ENCODE measurements around the gene XYLT1.

DNA sequence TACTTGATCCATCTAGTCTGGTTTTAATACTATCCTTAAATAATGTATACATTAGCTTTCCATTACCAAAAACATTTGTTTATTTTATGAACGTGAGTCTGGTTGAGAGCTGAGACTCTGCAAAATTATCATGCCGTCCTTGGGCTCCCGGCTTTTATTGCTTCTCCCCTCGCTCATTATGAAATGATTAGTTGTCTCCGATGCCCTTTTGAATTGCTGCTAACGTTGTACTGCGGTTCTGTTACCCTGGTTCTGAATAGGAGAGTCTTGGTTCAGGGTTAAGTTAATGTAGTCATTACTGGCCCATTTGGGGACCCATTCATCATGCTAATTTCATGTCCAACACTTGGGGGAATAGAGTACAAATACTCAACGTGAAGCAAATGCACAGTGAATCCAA, 12.8 kb downstream of the XYLT1 start:
- TF ChIP-seq, protein P1, sequence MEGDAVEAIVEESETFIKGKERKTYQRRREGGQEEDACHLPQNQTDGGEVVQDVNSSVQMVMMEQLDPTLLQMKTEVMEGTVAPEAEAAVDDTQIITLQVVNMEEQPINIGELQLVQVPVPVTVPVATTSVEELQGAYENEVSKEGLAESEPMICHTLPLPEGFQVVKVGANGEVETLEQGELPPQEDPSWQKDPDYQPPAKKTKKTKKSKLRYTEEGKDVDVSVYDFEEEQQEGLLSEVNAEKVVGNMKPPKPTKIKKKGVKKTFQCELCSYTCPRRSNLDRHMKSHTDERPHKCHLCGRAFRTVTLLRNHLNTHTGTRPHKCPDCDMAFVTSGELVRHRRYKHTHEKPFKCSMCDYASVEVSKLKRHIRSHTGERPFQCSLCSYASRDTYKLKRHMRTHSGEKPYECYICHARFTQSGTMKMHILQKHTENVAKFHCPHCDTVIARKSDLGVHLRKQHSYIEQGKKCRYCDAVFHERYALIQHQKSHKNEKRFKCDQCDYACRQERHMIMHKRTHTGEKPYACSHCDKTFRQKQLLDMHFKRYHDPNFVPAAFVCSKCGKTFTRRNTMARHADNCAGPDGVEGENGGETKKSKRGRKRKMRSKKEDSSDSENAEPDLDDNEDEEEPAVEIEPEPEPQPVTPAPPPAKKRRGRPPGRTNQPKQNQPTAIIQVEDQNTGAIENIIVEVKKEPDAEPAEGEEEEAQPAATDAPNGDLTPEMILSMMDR (conservative IDR thresholded peaks at IDR 0.05; ENCODE audit: low read length) = no peak
- no peak for TF ChIP-seq EZH2phosphoT487 (IDR thresholded peaks at IDR 0.05; ENCODE audit: borderline replicate concordance)

Data from Loucy (cell line).